Mesothelial cell of epicardium (in vitro differentiated cells): Measurements from ENCODE around the gene CNRIP1. TPM values are rescaled to one million over a fixed set of nuclear protein-coding genes. Genes with fewer than 3 reads are reported as not detected.

ENCODE experiments used
- DNase-seq, 2 experiments: peaks; one replicate each; pipeline ENCODE4 v3.0.0; 2021; ENCODE audit warnings: low spot score in 2 of 2; ENCODE audit not compliant: unreplicated experiment in 2 of 2
- H3K27ac Mint-ChIP-seq: 2 replicates; pipeline ENCODE4 v1.8.0; 2021; ENCODE audit warnings: mixed read lengths
- H3K27me3 Mint-ChIP-seq: 2 replicates; pipeline ENCODE4 v1.8.0; 2021; ENCODE audit warnings: low read depth, mixed read lengths
- H3K36me3 Mint-ChIP-seq: 2 replicates; pipeline ENCODE4 v1.8.0; 2021; ENCODE audit warnings: mixed read lengths
- H3K4me1 Mint-ChIP-seq: 2 replicates; pipeline ENCODE4 v1.8.0; 2021; ENCODE audit warnings: mixed read lengths
- H3K4me3 Mint-ChIP-seq: 2 replicates; pipeline ENCODE4 v1.8.0; 2021; ENCODE audit warnings: mild to moderate bottlenecking, moderate library complexity, mixed read lengths
- H3K9me3 Mint-ChIP-seq: 2 replicates; pipeline ENCODE4 v1.8.0; 2021; ENCODE audit warnings: mixed read lengths
- total RNA-seq: library from RNA; stranded (reverse); gene quantifications from 3 replicates; pipeline ENCODE4 v1.2.1, GENCODE V29; 2021
- TF ChIP-seq, protein P1 (sequence below): fragments of 200-600 bp; sonication (generic); IDR thresholded peaks from one replicate; pipeline ENCODE4 v1.5.0; 2021; ENCODE audit warnings: antibody characterized with exemption; ENCODE audit not compliant: unreplicated experiment

CNRIP1 gene
- total RNA-seq, 1 donor from 2014 or later: 4.9 TPM

- H3K4me3 Mint-ChIP-seq: no peak overlapping the region
- peaks cover 35% of the 10 kb centered on the region for H3K27me3 Mint-ChIP-seq
- H3K4me1 Mint-ChIP-seq: no peaks in the 10 kb centered on the region
- no peak overlapping the region for H3K27ac Mint-ChIP-seq
- TF ChIP-seq, protein P1, sequence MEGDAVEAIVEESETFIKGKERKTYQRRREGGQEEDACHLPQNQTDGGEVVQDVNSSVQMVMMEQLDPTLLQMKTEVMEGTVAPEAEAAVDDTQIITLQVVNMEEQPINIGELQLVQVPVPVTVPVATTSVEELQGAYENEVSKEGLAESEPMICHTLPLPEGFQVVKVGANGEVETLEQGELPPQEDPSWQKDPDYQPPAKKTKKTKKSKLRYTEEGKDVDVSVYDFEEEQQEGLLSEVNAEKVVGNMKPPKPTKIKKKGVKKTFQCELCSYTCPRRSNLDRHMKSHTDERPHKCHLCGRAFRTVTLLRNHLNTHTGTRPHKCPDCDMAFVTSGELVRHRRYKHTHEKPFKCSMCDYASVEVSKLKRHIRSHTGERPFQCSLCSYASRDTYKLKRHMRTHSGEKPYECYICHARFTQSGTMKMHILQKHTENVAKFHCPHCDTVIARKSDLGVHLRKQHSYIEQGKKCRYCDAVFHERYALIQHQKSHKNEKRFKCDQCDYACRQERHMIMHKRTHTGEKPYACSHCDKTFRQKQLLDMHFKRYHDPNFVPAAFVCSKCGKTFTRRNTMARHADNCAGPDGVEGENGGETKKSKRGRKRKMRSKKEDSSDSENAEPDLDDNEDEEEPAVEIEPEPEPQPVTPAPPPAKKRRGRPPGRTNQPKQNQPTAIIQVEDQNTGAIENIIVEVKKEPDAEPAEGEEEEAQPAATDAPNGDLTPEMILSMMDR: no peak
- no peaks in the 10 kb centered on the region for H3K36me3 Mint-ChIP-seq
- H3K9me3 Mint-ChIP-seq: no peaks in the 10 kb centered on the region
- no peak for DNase-seq
These were observed 47.3 kb downstream of the CNRIP1 start for GRCh38 chr2:68272246-68272994.

DNA sequence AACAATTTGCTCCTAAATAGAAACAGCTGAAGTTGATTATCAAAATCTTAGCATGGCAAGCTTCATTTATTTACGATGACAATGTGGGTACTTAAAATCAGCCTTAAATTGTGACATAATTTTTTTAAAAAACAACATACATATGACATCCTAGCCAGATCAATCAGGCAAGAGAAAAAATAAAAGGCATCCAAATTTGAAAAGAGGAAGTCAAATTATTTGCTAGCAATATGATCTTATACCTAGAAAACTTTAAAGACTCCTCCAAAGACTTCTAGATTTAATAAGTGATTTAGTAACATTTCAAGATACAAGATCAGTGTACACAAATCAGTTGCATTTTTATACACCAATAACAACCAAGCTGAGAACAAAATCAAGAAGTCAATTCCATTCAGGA, 53.1 kb downstream of the CNRIP1 start:
- TF ChIP-seq, protein P1: no peak
- H3K27me3 Mint-ChIP-seq: peaks cover 39% of the 10 kb centered on the region
- no peaks in the 10 kb centered on the region for H3K36me3 Mint-ChIP-seq
- no peaks in the 10 kb centered on the region for H3K4me1 Mint-ChIP-seq
- H3K9me3 Mint-ChIP-seq: no peaks in the 10 kb centered on the region
- H3K27ac Mint-ChIP-seq: no peak overlapping the region
- H3K4me3 Mint-ChIP-seq: no peak overlapping the region
- no peak for DNase-seq

DNA sequence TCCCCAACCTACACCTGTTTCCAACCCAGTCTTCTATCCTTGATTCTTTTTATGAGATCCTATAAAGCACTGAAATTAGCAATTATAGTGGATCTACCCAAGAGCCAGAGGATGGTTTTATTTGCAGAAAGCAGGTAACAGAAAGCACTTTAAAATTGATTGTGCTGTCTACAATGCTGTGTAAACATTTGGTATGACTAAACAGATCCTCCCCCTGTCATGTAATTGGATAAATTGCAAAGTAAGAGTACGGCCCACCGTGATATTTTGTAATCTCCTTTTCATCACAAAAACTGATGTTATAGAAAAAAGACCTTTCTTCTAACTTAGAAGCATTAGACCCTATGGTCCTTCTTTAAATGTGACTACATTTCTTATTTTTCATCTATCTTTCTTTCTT, 56.1 kb downstream of the CNRIP1 start:
- no peak for DNase-seq
- H3K4me3 Mint-ChIP-seq: no peak overlapping the region
- no peaks in the 10 kb centered on the region for H3K4me1 Mint-ChIP-seq
- H3K27ac Mint-ChIP-seq: no peak overlapping the region
- no peaks in the 10 kb centered on the region for H3K9me3 Mint-ChIP-seq
- no peaks in the 10 kb centered on the region for H3K36me3 Mint-ChIP-seq
- TF ChIP-seq, protein P1: no peak
- peaks cover 29% of the 10 kb centered on the region for H3K27me3 Mint-ChIP-seq

GRCh38 chr2:68258851-68259250, 60.9 kb downstream of the CNRIP1 start:
- H3K27ac Mint-ChIP-seq: no peak overlapping the region
- H3K27me3 Mint-ChIP-seq: peaks cover 1% of the 10 kb centered on the region
- H3K36me3 Mint-ChIP-seq: no peaks in the 10 kb centered on the region
- TF ChIP-seq, protein P1: no peak
- no peak for DNase-seq
- H3K9me3 Mint-ChIP-seq: no peaks in the 10 kb centered on the region
- peaks cover 10% of the 10 kb centered on the region for H3K4me1 Mint-ChIP-seq
- H3K4me3 Mint-ChIP-seq: no peak overlapping the region

- H3K27ac Mint-ChIP-seq: no peak overlapping the region
- H3K27me3 Mint-ChIP-seq: peaks cover 1% of the 10 kb centered on the region
- TF ChIP-seq, protein P1: no peak
- no peak for DNase-seq
- H3K36me3 Mint-ChIP-seq: no peaks in the 10 kb centered on the region
- H3K4me1 Mint-ChIP-seq: peaks cover 10% of the 10 kb centered on the region
- no peaks in the 10 kb centered on the region for H3K9me3 Mint-ChIP-seq
- no peak overlapping the region for H3K4me3 Mint-ChIP-seq
These were observed 63.7 kb downstream of the CNRIP1 start for GRCh38 chr2:68256093-68256450.
